H1 (cell line): ENCODE measurements around the gene RFTN2. TPM values are rescaled to one million over a fixed set of nuclear protein-coding genes. Genes with fewer than 3 reads are reported as not detected.

ENCODE experiments used
- CTCF ChIA-PET: fragments of 300-600 bp; sonication (Branson Sonifier 250); formaldehyde crosslinking; loops from one replicate; lab custom pipeline; 2021; ENCODE audit not compliant: partially characterized antibody; lab: Charles Lee
- POLR2A ChIA-PET: fragments of 300-600 bp; sonication (Branson Sonifier 250); formaldehyde crosslinking; loops from one replicate; lab custom pipeline; 2021; ENCODE audit warnings: inconsistent platforms; ENCODE audit not compliant: partially characterized antibody; lab: Charles Lee
- DNase-seq, 2 experiments: peaks; one replicate each; pipeline versions ENCODE4 v3.0.0 to v3.0.0-alpha.2; 2010 to 2022; ENCODE audit warnings: low spot score in 2 of 2, low read depth in 1 of 2, mixed read lengths in 1 of 2
- FAIRE-seq: peaks from 2 replicates; lab custom pipeline; 2011; peaks lifted over from hg19 to GRCh38; lab: Jason Lieb, UNC
- H2AFZ ChIP-seq: 2 replicates; pipeline ENCODE4 v1.8.1; 2012; ENCODE audit warnings: low read length, inconsistent platforms
- H2AK5ac ChIP-seq: 2 replicates; pipeline ENCODE4 v1.6.1; 2013; ENCODE audit warnings: low read depth, low read length
- H2BK120ac ChIP-seq: replicated peaks from 2 replicates; pipeline ENCODE3; 2013; ENCODE audit warnings: low read depth, low read length, inconsistent platforms
- H2BK12ac ChIP-seq: 2 replicates; pipeline ENCODE4 v1.6.1; 2013; ENCODE audit warnings: low read depth, low read length
- H2BK15ac ChIP-seq: 2 replicates; pipeline ENCODE4 v1.6.1; 2013; ENCODE audit warnings: low read length
- H2BK20ac ChIP-seq: 2 replicates; pipeline ENCODE4 v1.6.1; 2013; ENCODE audit warnings: low read length
- H2BK5ac ChIP-seq: 2 replicates; pipeline ENCODE4 v1.6.1; 2013; ENCODE audit warnings: low read depth, low read length
- H3K14ac ChIP-seq: 2 replicates; pipeline ENCODE4 v1.6.1; 2013; ENCODE audit warnings: inconsistent platforms; ENCODE audit not compliant: insufficient read length
- H3K18ac ChIP-seq: 2 replicates; pipeline ENCODE4 v1.6.1; 2013; ENCODE audit warnings: low read length; ENCODE audit errors: extremely low read depth
- H3K23ac ChIP-seq: 2 replicates; pipeline ENCODE4 v1.6.1; 2013; ENCODE audit warnings: inconsistent platforms; ENCODE audit not compliant: insufficient read length
- H3K23me2 ChIP-seq: 2 replicates; pipeline ENCODE4 v1.6.1; 2013; ENCODE audit warnings: low read depth, low read length
- H3K27ac ChIP-seq: 2 replicates; pipeline ENCODE4 v1.6.1; 2011; ENCODE audit warnings: low read depth, low read length, inconsistent platforms
- H3K27me3 ChIP-seq, 4 experiments: replicated peaks in 1 of 4; 1 replicate in 1 of 4; 2 replicates in 3 of 4; pipeline versions ENCODE4 v1.6.1 to v1.8.1; 2011 to 2013; ENCODE audit warnings: low read length in 3 of 4, mild to moderate bottlenecking in 3 of 4, inconsistent platforms in 2 of 4, mixed read lengths in 2 of 4, moderate library complexity in 1 of 4; ENCODE audit not compliant: control insufficient read depth in 3 of 4, insufficient read depth in 3 of 4; ENCODE audit errors: extremely low read depth in 1 of 4
- H3K36me3 ChIP-seq, 4 experiments: 2 replicates each; pipeline versions ENCODE4 v1.6.1 to v1.8.1; 2011 to 2013; ENCODE audit warnings: mild to moderate bottlenecking in 4 of 4, low read length in 3 of 4, moderate library complexity in 2 of 4, control low read depth in 1 of 4, inconsistent platforms in 1 of 4; ENCODE audit not compliant: insufficient read depth in 4 of 4, control insufficient read depth in 2 of 4
- H3K4ac ChIP-seq: replicated peaks from 2 replicates; pipeline ENCODE3; 2013; ENCODE audit warnings: low read length, low read depth, mixed read lengths, inconsistent platforms; ENCODE audit not compliant: insufficient read length
- H3K4me1 ChIP-seq, 4 experiments: replicated peaks in 1 of 4; 1 replicate in 1 of 4; 2 replicates in 3 of 4; pipeline versions ENCODE4 v1.6.1 to v1.8.1; 2011 to 2013; ENCODE audit warnings: low read length in 3 of 4, inconsistent platforms in 2 of 4, mixed read lengths in 1 of 4; ENCODE audit not compliant: insufficient read depth in 4 of 4, control insufficient read depth in 3 of 4
- H3K4me2 ChIP-seq, 2 experiments: 2 replicates each; pipeline versions ENCODE4 v1.6.1 to v1.8.1; 2011 to 2013; ENCODE audit warnings: low read depth in 2 of 2, low read length in 2 of 2, control low read depth in 1 of 2, inconsistent platforms in 1 of 2, mild to moderate bottlenecking in 1 of 2; ENCODE audit not compliant: insufficient read depth in 1 of 2
- H3K4me3 ChIP-seq, 4 experiments: fragments of 200-600, 300-600 bp in 1 of 4; sonication (generic), shearing (Covaris generic), sonication (Bioruptor Twin) in 1 of 4; 2 replicates each; pipeline versions ENCODE4 v1.5.1 to v1.8.1; 2011 to 2016; ENCODE audit warnings: low read length in 4 of 4, low read depth in 3 of 4, control low read depth in 2 of 4, inconsistent platforms in 2 of 4, mild to moderate bottlenecking in 2 of 4, mixed read lengths in 1 of 4, moderate library complexity in 1 of 4; ENCODE audit not compliant: insufficient read depth in 2 of 4; ENCODE audit errors: extremely low read depth in 1 of 4
- H3K56ac ChIP-seq: replicated peaks from 2 replicates; pipeline ENCODE3; 2013; ENCODE audit warnings: low read depth, mild to moderate bottlenecking, mixed read lengths, low read length, inconsistent platforms; ENCODE audit not compliant: insufficient read length
- H3K79me1 ChIP-seq: 2 replicates; pipeline ENCODE4 v1.6.1; 2013; ENCODE audit warnings: low read depth, low read length, control low read depth
- H3K79me2 ChIP-seq, 2 experiments: 2 replicates each; pipeline versions ENCODE4 v1.6.1 to v1.8.1; 2012 to 2013; ENCODE audit warnings: low read length in 2 of 2, mild to moderate bottlenecking in 2 of 2, inconsistent platforms in 1 of 2; ENCODE audit not compliant: insufficient read depth in 2 of 2, control insufficient read depth in 1 of 2
- H3K9ac ChIP-seq, 4 experiments: replicated peaks in 1 of 4; 1 replicate in 1 of 4; 2 replicates in 3 of 4; pipeline versions ENCODE4 v1.6.1 to v1.8.1; 2011 to 2013; ENCODE audit warnings: low read depth in 3 of 4, low read length in 3 of 4, control low read depth in 2 of 4, mild to moderate bottlenecking in 2 of 4, moderate library complexity in 2 of 4, inconsistent platforms in 1 of 4; ENCODE audit errors: extremely low read depth in 1 of 4
- H3K9me3 ChIP-seq, 2 experiments: 2 replicates each; pipeline versions ENCODE4 v1.6.1 to v1.8.1; 2012 to 2013; ENCODE audit warnings: mild to moderate bottlenecking in 2 of 2, moderate library complexity in 2 of 2, control low read depth in 1 of 2, inconsistent platforms in 1 of 2, low read depth in 1 of 2, low read length in 1 of 2, mixed read lengths in 1 of 2; ENCODE audit not compliant: insufficient read depth in 2 of 2
- H4K20me1 ChIP-seq, 2 experiments: replicated peaks in 1 of 2; 2 replicates each; pipeline versions ENCODE3 to v1.8.1; 2011 to 2013; ENCODE audit warnings: inconsistent platforms in 2 of 2, low read length in 2 of 2, mild to moderate bottlenecking in 1 of 2; ENCODE audit not compliant: insufficient read depth in 2 of 2, control insufficient read depth in 1 of 2
- H4K5ac ChIP-seq: 2 replicates; pipeline ENCODE4 v1.6.1; 2013; ENCODE audit warnings: low read length, low read depth, mixed read lengths, inconsistent platforms; ENCODE audit not compliant: insufficient read length
- H4K8ac ChIP-seq: 2 replicates; pipeline ENCODE4 v1.8.0; 2013; ENCODE audit warnings: mild to moderate bottlenecking, moderate library complexity, low read length, inconsistent platforms; ENCODE audit not compliant: insufficient read depth; ENCODE audit errors: extremely low read depth
- H4K91ac ChIP-seq: replicated peaks from 2 replicates; pipeline ENCODE3; 2013; ENCODE audit warnings: low read length, mixed read lengths, inconsistent platforms; ENCODE audit not compliant: insufficient read length
- CHD1 ChIP-seq: IDR thresholded peaks from 2 replicates; pipeline ENCODE4 v1.6.1; 2012; ENCODE audit warnings: low read depth, low read length, improper control_type of control experiment
- CHD2 ChIP-seq: IDR thresholded peaks from 2 replicates; pipeline ENCODE4 v1.6.1; 2012; ENCODE audit warnings: low read length, improper control_type of control experiment
- CREB1 ChIP-seq: IDR thresholded peaks from 2 replicates; pipeline ENCODE4 v1.6.1; 2012; ENCODE audit warnings: inconsistent platforms
- HDAC2 ChIP-seq, 2 experiments: fragments of 300-600 bp in 1 of 2; sonication (generic) in 1 of 2; IDR thresholded peaks; 2 replicates each; pipeline ENCODE4 v1.6.1; 2011 to 2012; ENCODE audit warnings: low read depth in 2 of 2, low read length in 2 of 2, mild to moderate bottlenecking in 2 of 2, moderate library complexity in 2 of 2, borderline replicate concordance in 1 of 2, inconsistent platforms in 1 of 2
- JUN ChIP-seq: IDR thresholded peaks from 2 replicates; pipeline ENCODE4 v1.6.1; 2011; ENCODE audit warnings: low read depth, mild to moderate bottlenecking, improper control_type of control experiment, low read length
- KDM4A ChIP-seq: IDR thresholded peaks from one replicate; pipeline ENCODE4 v1.7.1; 2012; ENCODE audit warnings: low read depth, mild to moderate bottlenecking, moderate library complexity, low read length, inconsistent platforms; ENCODE audit not compliant: severe bottlenecking
- RNF2 ChIP-seq: fragments of 200-900, 300-1000 bp; sonication (generic); IDR thresholded peaks from 2 replicates; pipeline ENCODE4 v1.7.1; 2016; ENCODE audit warnings: borderline replicate concordance, low read depth, mild to moderate bottlenecking, antibody characterized with exemption, low read length; ENCODE audit not compliant: poor library complexity, severe bottlenecking; ENCODE audit errors: missing control alignments
- SIN3A ChIP-seq, 2 experiments: IDR thresholded peaks in 1 of 2; conservative IDR thresholded peaks in 1 of 2; 2 replicates each; pipeline ENCODE4 v1.6.1; 2011 to 2012; ENCODE audit warnings: low read length in 2 of 2, improper control_type of control experiment in 1 of 2, low read depth in 1 of 2, mild to moderate bottlenecking in 1 of 2
- SIRT6 ChIP-seq: IDR thresholded peaks from one replicate; pipeline ENCODE4 v1.7.1; 2012; ENCODE audit warnings: low read length, inconsistent platforms
- SP2 ChIP-seq: IDR thresholded peaks from 2 replicates; pipeline ENCODE4 v1.6.1; 2012; ENCODE audit warnings: mild to moderate bottlenecking, low read length, inconsistent platforms
- SUZ12 ChIP-seq: fragments of 200-600 bp; sonication (generic); IDR thresholded peaks from 2 replicates; pipeline ENCODE4 v1.6.1; 2012; ENCODE audit warnings: mild to moderate bottlenecking, inconsistent platforms, low read length, moderate library complexity, mixed read lengths
- YY1 ChIP-seq: IDR thresholded peaks from 2 replicates; pipeline ENCODE4 v1.6.1; 2011; ENCODE audit warnings: low read depth, mild to moderate bottlenecking, low read length
- WGBS, 2 experiments: shearing (Covaris generic) in 1 of 2; methylation state at CpG; one replicate each; pipeline versions ENCODE4 v1.1.6 to v1.1.7; 2013 to 2015; ENCODE audit warnings: low lambda C conversion rate in 2 of 2, mixed read lengths in 2 of 2, inconsistent platforms in 1 of 2, low coverage in 1 of 2, missing lambda C conversion rate in 1 of 2; ENCODE audit not compliant: insufficient replicate concordance in 2 of 2, insufficient coverage in 1 of 2, insufficient read length in 1 of 2; ENCODE audit errors: extremely low coverage in 1 of 2, missing lambda C conversion rate in 1 of 2; 5-methylcytosine and 5-hydroxymethylcytosine counted together
- polyA plus RNA-seq, 7 experiments: library from polyadenylated mRNA; depleted of rRNA in 3 of 7; stranded (reverse) in 5 of 7; unstranded in 2 of 7; fragments of >200 nt in 5 of 7; fragments of 200-250 nt in 2 of 7; gene quantifications; 1 replicate in 5 of 7; 2 replicates in 1 of 7; 4 replicates in 1 of 7; pipeline versions ENCODE4 v1.2.1 to v1.2.3, GENCODE V29; 2011 to 2013; ENCODE audit warnings: missing spikeins in 2 of 7, mixed read lengths in 2 of 7
- total RNA-seq: library from RNA; stranded (reverse); fragmentation: NEBNext Ultra II Directional; extraction: Animal tissue kit (Norgen Biotek cat#: 25700); gene quantifications from 2 replicates; pipeline ENCODE4 v1.2.1, GENCODE V29; 2021
- TF ChIP-seq, protein P1 (sequence below): IDR thresholded peaks from 2 replicates; pipeline ENCODE4 v1.6.1; 2012; ENCODE audit warnings: inconsistent platforms

Gene RFTN2
- total and polyA plus RNA-seq, 2 of the 8 experiments (the other 6 are each of a cell fraction or from before 2014, with no cell fraction given), result 2.3 to 2.4 TPM

DNA sequence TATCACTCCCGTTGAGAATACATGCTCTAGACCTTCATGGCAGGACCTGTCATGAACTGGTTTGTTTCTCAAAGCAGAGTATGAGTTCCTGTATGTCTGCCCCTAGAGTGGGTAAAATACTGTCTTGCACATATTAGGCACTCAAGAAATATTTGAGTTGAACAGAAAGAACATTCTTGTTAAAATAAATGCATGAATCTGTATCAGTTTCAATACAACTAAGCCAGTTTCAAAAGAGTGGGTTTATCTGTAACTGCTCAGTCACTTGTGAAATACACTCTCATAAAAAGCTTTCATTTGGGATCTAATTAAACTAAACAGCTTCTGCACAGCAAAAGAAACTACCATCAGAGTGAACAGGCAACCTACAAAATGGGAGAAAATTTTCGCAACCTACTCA lies 69.2 kb downstream of the RFTN2 start:
- Histone ChIP-seq H2BK12ac (no peak overlapping the region), H3K4ac (no peak overlapping the region), H2AK5ac (no peak overlapping the region), H2BK5ac (no peak overlapping the region), H2BK20ac (no peak overlapping the region), H3K27me3 (no peaks in the 10 kb centered on the region; a peak in 1 of 7 replicates), H4K20me1 (no peaks in the 10 kb centered on the region), H3K4me3 (no peak overlapping the region), H3K18ac (no peak overlapping the region), H3K4me2 (no peak overlapping the region), H2BK15ac (no peak overlapping the region), H3K23me2 (no peaks in the 10 kb centered on the region), H3K36me3 (no peaks in the 10 kb centered on the region), H3K9me3 (no peaks in the 10 kb centered on the region), H3K9ac (no peak overlapping the region), H3K14ac (no peak overlapping the region), H4K5ac (no peak overlapping the region), H4K91ac (no peak overlapping the region), H3K79me2 (no peaks in the 10 kb centered on the region), H3K56ac (no peak overlapping the region), H2AFZ (no peak overlapping the region), H2BK120ac (no peak overlapping the region), H3K4me1 (no peaks in the 10 kb centered on the region), H3K23ac (no peak overlapping the region), H4K8ac (no peak overlapping the region), H3K27ac (no peak overlapping the region), H3K79me1 (no peaks in the 10 kb centered on the region)
- ChIA-PET POLR2A (no interaction called here), CTCF (interaction anchor here (1.3 kb wide), 1 partner anchor 9 kb away, joined by 4 read pairs; no protein-coding TSS in a partner anchor)
- 93% methylated on average over 2 of the region's 2 CpGs; no CpG with 5 or more reads in 1 of the 2 experiments for WGBS, 2 experiments
- FAIRE-seq (no peak), DNase-seq (no peak)
- TF ChIP-seq SUZ12, result no peak
- TF ChIP-seq SIN3A (conservative IDR thresholded peaks at IDR 0.05 in 1 of 2, IDR thresholded peaks at IDR 0.05 in 1 of 2; ENCODE audit: low read depth in 1 of 2, low read length in 2 of 2), result no peak
- TF ChIP-seq HDAC2 (IDR thresholded peaks at IDR 0.05; ENCODE audit: borderline replicate concordance in 1 of 2, low read depth in 2 of 2, low read length in 2 of 2), result no peak
- TF ChIP-seq, protein P1, sequence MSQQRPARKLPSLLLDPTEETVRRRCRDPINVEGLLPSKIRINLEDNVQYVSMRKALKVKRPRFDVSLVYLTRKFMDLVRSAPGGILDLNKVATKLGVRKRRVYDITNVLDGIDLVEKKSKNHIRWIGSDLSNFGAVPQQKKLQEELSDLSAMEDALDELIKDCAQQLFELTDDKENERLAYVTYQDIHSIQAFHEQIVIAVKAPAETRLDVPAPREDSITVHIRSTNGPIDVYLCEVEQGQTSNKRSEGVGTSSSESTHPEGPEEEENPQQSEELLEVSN, result no peak
- no peak for TF ChIP-seq CHD1
- TF ChIP-seq RNF2, result no peak
- TF ChIP-seq CREB1, result no peak
- no peak for TF ChIP-seq YY1
- TF ChIP-seq KDM4A, result no peak
- TF ChIP-seq SP2, result no peak
- no peak for TF ChIP-seq SIRT6
- no peak for TF ChIP-seq JUN
- no peak for TF ChIP-seq CHD2
